Raji (cell line): ENCODE measurements around the gene GLIPR1.

Experiments
- POLR2A ChIP-seq: IDR thresholded peaks from 2 replicates; pipeline ENCODE4 v1.6.1; 2011; ENCODE audit warnings: low read depth, low read length, control low read depth; ENCODE audit not compliant: insufficient read depth

Gene GLIPR1

DNA sequence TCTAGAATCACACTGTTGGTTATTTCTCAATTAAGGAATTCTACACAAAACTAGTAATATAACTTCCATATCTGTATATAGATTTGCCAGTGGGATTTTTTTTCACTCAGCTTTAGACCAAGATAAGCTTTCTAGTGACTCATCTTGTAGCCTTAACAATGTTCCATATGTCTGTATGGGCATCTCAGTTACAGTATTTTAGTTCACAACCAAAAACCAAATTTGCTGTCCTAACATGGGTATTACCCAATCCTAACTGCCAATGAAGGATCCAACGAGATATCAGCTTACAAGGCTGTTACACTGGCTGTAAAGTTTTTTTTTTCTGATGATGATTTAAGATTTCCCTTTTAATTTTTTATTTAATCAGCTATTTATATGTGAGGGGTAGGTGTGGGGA lies 62.4 kb downstream of the GLIPR1 start:
- TF ChIP-seq POLR2A, result no peak

DNA sequence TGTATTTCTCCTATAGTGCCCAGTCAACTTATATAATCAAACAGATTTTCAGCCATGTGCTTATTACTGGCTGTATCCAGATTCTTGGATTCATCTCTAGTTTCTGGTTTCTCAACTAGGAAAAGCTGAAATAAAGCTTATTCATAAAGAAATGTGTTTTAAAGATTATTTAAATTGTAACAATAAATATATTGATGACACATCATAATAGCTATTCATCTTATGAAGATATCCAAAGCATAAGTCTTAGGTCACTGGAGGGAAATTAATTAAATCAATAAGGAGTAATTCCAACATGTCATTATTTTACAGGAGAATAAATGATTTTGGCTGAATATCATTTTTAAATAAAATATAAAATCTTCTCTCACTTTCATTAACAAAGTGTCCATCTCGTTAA lies 63.0 kb downstream of the GLIPR1 start:
- TF ChIP-seq POLR2A, result no peak

DNA sequence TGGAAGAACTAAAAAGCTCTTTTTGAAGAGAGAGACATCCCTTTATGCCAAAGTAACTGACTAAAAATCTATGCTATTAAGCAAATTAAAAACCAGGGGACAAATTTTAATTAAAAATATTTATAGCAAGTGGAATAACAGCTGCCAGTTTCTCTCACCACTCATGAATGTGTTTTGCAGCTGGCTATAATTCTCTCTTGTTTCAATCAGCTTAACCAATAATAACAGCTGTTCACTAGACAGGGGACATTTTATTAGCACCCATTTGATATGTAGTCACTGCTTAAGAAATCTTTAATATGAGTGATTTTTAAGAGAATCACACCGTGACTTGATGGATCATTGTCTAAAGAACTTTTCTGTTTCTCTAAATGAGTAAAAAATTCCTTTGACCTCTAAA lies 65.1 kb downstream of the GLIPR1 start:
- TF ChIP-seq POLR2A, result no peak

DNA sequence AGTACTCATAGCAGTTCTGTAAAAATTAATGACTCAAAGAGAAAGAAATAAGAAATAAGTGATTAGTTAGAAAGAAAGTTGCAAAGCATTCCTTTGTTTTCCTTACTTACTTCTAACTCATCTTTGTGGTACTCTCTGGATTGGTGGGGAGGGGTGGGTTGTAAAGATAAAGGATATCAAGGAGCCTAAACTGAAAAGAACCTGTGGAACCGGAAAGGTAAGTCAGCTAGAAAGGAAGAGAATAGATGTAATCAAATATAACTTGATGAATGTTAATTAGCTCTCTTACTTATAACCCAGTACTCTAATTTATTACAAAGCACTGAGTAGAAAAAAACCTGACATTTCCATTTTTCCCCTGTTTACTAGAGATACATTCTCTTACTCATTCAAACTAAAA lies 68.3 kb downstream of the GLIPR1 start:
- no peak for TF ChIP-seq POLR2A

DNA sequence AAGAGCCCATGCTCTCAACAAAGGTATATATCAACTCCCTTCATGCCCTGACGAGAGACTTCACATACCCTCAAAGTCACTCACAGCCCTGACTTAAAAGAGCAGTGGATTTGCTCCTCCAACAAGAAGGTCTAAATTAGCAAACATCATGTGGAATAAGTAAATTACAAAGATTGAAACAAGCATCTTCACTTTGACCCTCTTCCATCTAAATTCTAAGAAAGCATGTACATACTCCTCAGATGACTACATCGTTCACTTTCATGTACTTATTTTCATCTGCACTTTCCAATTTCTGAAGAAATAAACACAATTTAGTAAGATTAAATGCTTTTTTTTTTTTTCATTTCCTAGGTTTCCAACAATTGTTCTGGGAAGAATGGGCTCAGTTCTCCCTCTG lies 69.4 kb downstream of the GLIPR1 start:
- no peak for TF ChIP-seq POLR2A

DNA sequence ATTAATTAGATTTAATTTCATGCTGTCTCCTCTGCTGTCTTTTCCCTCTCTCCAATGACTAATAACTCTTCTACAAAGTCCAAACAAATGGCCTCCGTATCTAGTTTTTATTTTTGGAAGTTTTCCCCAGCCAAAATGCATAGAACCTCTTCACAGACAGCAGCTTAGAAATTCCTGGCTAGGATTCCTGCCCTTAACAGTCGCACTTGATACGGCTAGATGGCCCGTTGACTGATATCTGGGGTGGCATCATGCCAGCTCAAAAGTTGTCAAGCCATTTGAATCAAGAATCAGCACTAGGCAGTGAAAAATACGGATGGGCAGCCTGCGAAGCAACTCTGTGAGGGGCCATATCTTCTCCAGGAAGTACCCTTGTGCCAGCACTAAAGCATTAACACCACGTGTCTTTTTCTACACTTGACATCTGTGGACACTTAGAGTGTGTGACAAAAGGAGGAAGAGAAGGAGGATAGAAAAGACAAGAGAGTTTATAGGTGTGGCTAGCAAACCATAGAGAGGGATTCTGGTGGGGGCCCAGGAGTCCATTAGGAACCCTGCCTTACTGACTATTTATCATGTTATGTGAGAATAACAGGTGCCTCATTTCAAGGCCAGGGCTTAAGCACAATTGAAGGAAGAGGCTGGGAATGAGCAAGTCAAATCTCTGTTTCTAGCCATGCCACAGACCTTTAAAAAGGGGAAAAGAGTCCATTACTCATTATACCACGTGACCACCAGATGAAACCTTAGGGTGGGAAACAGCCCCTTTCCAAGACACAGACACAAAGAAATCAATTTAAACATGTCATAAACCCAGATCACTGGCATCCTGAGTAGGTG lies 70.1 kb downstream of the GLIPR1 start:
- TF ChIP-seq POLR2A, result no peak

DNA sequence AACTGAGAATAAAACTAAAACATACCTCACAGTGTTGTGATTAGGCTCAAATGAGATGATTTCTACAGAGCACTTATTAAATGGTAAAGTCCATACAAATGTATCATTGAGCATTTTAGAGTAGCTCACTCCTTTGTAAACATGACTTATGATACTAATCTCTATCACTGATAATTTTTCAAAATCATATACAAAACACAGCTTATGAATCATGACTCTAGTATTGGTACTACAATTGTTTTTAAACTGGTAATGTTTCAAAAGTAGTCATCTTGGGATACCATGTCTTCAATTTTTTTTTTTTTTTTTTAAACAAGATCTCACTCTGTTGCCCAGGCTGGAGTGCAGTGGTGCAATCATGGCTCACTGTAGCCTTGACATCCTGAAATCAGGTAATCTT lies 70.9 kb downstream of the GLIPR1 start:
- TF ChIP-seq POLR2A, result no peak

GRCh38 chr12:75553398-75553797 lies 72.8 kb downstream of the GLIPR1 start:
- no peak for TF ChIP-seq POLR2A
